ENCODE data around the gene MYH13. TPM values are rescaled to one million over a fixed set of nuclear protein-coding genes. Genes with fewer than 3 reads are reported as not detected.
A peak's percentile ranks its signal among the peaks of the same experiment; 100 is the strongest.

The MYH13 gene
- total RNA-seq, 1 donor from 2014 or later, result not detected

DNA sequence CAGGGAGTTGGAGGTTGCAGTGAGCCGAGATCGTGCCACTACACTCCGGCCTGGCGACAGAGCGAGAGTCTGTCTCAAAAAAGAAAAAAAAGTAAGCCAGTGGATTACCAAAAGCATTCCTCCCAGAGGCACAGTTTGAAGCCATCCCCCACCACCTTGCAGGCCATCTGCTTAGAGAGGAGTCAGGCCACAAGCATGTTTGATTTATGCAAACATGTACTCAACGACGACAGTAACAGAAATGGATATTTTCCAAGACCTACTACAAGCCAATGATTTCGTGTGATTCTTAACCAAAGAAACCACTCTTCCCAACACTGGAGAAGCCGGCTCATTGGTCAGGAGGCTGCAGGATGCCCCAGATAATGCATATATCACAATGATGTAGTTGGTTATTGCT is 34.8 kb downstream of the MYH13 start:
- Mint-ChIP-seq H3K4me1 (peaks cover 4% of the 10 kb centered on the region), H3K27me3 (ENCODE audit: insufficient read depth, low read depth) (peaks cover 5% of the 10 kb centered on the region)

DNA sequence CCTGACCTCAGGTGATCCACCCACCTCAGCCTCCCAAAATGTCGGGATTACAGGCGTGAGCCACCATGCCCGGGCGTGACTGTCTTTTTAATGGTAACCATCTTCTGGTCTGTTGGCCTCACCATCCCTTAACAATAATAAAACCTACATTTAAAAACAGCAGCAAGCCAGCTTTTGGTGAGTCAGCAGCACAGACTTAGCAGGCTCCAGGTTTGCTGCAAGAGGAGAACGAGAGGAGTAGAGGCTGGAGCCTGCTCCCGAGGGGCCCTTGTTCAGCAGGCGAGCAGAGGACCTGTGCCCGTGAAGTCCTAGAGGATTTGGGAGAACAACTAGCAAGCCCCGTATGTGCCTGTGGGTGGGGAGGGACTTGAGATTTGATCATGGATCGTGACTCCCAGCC is 35.7 kb downstream of the MYH13 start:
- Mint-ChIP-seq H3K9me3 (no peaks in the 10 kb centered on the region), H3K36me3 (no peaks in the 10 kb centered on the region), H3K4me1 (peaks cover 4% of the 10 kb centered on the region), H3K27ac (no peak overlapping the region), H3K4me3 (no peak overlapping the region), H3K27me3 (ENCODE audit: insufficient read depth, low read depth) (peaks cover 5% of the 10 kb centered on the region)
- no peak for DNase-seq (ENCODE audit: low spot score)
- Histone ChIP-seq H3K79me2 (ENCODE audit: low read depth) (no peaks in the 10 kb centered on the region), H3K27me3 (no peaks in the 10 kb centered on the region), H3K4me3 (no peak overlapping the region), H3K36me3 (no peaks in the 10 kb centered on the region), H3F3A (ENCODE audit: low read depth) (no peaks in the 10 kb centered on the region), H3K27ac (no peak overlapping the region), H2AFZ (replicated peaks) (no peak overlapping the region), H3K9ac (no peak overlapping the region), H3K4me2 (no peak overlapping the region), H3K4me1 (peaks cover 4% of the 10 kb centered on the region), H4K20me1 (ENCODE audit: low read depth) (no peaks in the 10 kb centered on the region), H3K9me3 (ENCODE audit: low read depth) (no peaks in the 10 kb centered on the region)
- TF ChIP-seq EZH2phosphoT487 (IDR thresholded peaks at IDR 0.05), result no peak
- TF ChIP-seq, protein P1, sequence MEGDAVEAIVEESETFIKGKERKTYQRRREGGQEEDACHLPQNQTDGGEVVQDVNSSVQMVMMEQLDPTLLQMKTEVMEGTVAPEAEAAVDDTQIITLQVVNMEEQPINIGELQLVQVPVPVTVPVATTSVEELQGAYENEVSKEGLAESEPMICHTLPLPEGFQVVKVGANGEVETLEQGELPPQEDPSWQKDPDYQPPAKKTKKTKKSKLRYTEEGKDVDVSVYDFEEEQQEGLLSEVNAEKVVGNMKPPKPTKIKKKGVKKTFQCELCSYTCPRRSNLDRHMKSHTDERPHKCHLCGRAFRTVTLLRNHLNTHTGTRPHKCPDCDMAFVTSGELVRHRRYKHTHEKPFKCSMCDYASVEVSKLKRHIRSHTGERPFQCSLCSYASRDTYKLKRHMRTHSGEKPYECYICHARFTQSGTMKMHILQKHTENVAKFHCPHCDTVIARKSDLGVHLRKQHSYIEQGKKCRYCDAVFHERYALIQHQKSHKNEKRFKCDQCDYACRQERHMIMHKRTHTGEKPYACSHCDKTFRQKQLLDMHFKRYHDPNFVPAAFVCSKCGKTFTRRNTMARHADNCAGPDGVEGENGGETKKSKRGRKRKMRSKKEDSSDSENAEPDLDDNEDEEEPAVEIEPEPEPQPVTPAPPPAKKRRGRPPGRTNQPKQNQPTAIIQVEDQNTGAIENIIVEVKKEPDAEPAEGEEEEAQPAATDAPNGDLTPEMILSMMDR (IDR thresholded peaks at IDR 0.05), result no peak
- TF ChIP-seq EZH2 (IDR thresholded peaks at IDR 0.05), result no peak

More for the DNA sequence above, 34.8 kb downstream of the MYH13 start:
- Mint-ChIP-seq H3K27ac (no peak overlapping the region), H3K4me3 (no peak overlapping the region), H3K9me3 (no peaks in the 10 kb centered on the region), H3K36me3 (no peaks in the 10 kb centered on the region)
- Histone ChIP-seq H3K4me1 (peaks cover 4% of the 10 kb centered on the region), H3K9me3 (ENCODE audit: low read depth) (no peaks in the 10 kb centered on the region), H3F3A (ENCODE audit: low read depth) (no peaks in the 10 kb centered on the region), H2AFZ (replicated peaks) (no peak overlapping the region), H3K36me3 (no peaks in the 10 kb centered on the region), H3K79me2 (ENCODE audit: low read depth) (no peaks in the 10 kb centered on the region), H3K27ac (no peak overlapping the region), H4K20me1 (ENCODE audit: low read depth) (no peaks in the 10 kb centered on the region), H3K4me2 (no peak overlapping the region), H3K27me3 (no peaks in the 10 kb centered on the region), H3K4me3 (no peak overlapping the region), H3K9ac (no peak overlapping the region)
- TF ChIP-seq EZH2phosphoT487 (IDR thresholded peaks at IDR 0.05) (no peak), EZH2 (IDR thresholded peaks at IDR 0.05) (no peak)
- TF ChIP-seq, protein P1 (IDR thresholded peaks at IDR 0.05), result no peak
- DNase-seq (ENCODE audit: low spot score), result no peak

DNA sequence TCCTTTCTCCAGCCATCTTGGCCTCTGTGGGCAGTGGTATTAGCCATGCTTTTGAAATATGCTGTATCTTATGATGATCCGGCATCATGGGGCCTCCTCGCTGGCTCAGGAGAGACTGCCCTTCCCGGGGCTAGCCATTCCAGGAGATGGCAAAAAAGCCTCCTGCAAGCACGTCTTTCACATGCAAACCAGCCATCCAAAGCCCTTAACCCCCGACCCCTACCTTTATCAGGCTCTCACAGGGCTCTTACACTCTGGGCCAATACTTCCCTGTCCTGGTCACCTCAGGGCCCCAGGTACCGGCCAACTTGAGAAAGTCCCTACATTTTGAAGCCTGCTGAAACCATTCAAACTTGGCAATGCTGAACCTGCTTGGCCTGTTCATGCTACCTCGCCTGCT is 36.4 kb downstream of the MYH13 start:
- no peaks in the 10 kb centered on the region for H3F3A ChIP-seq (ENCODE audit: low read depth)
- Mint-ChIP-seq H3K36me3 (no peaks in the 10 kb centered on the region), H3K9me3 (no peaks in the 10 kb centered on the region), H3K4me1 (peaks cover 4% of the 10 kb centered on the region), H3K27me3 (ENCODE audit: insufficient read depth, low read depth) (peaks cover 5% of the 10 kb centered on the region), H3K27ac (peak overlapping the region; percentile 6), H3K4me3 (no peak overlapping the region)
- H3K79me2 ChIP-seq (ENCODE audit: low read depth), result no peaks in the 10 kb centered on the region
- no peaks in the 10 kb centered on the region for H3K9me3 ChIP-seq (ENCODE audit: low read depth)
- no peak overlapping the region for H3K4me3 ChIP-seq
- TF ChIP-seq EZH2 (IDR thresholded peaks at IDR 0.05), result no peak
- TF ChIP-seq, protein P1 (IDR thresholded peaks at IDR 0.05), result no peak
- no peak for TF ChIP-seq EZH2phosphoT487 (IDR thresholded peaks at IDR 0.05)
- no peak overlapping the region for H3K27ac ChIP-seq
- no peaks in the 10 kb centered on the region for H3K36me3 ChIP-seq
- peak; percentile 18 for DNase-seq (ENCODE audit: low spot score)
- no peaks in the 10 kb centered on the region for H3K27me3 ChIP-seq
- no peak overlapping the region for H3K9ac ChIP-seq
- no peak overlapping the region for H3K4me2 ChIP-seq
- H2AFZ ChIP-seq (replicated peaks), result peak overlapping the region; percentile 36
- peaks cover 4% of the 10 kb centered on the region for H3K4me1 ChIP-seq
- no peaks in the 10 kb centered on the region for H4K20me1 ChIP-seq (ENCODE audit: low read depth)

Measured in neural progenitor cell (in vitro differentiated cells).